Measurements from ENCODE around the gene NFASC.

DNA sequence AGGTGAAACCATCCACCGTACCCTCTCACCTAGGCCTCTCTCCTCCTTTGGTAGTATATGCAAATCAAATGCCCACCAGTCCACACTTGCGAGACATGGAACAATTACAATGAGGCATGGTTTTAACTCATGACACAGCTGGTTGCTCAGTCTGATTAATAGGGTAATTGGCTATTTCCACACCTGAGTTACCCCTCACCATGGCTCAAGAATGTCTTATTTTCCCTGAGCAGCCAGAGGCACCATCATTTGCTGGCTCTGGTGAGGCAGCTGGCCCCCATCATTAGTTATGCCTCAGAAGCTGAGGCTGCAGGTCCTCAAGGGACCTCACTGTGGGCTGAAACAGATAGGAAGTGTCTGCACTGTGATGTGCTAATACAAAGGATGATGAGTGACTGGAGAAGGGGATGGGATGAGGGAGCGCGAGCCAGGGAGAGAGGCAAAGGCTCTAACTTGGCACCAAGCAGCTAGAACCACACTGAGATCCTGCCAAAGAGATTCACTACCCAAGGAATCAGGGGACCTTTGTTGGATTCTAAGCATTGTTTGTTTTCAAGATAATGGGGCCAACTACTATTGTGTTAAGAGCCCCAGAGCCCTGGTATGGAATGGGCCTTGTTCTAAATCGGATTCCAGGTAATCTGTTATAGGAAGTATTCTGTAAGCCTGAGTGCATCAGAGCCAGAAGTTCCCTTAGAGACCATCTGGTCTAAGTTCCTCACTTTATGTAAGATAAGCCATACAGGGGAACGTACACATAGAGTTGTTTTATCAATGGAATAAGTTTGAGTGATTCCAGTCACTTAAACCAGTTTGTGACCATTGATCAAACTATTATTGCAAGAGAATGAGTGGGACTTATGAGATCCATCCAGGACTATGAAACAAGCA lies 92.3 kb downstream of the NFASC start:
- TF ChIP-seq, protein P1, sequence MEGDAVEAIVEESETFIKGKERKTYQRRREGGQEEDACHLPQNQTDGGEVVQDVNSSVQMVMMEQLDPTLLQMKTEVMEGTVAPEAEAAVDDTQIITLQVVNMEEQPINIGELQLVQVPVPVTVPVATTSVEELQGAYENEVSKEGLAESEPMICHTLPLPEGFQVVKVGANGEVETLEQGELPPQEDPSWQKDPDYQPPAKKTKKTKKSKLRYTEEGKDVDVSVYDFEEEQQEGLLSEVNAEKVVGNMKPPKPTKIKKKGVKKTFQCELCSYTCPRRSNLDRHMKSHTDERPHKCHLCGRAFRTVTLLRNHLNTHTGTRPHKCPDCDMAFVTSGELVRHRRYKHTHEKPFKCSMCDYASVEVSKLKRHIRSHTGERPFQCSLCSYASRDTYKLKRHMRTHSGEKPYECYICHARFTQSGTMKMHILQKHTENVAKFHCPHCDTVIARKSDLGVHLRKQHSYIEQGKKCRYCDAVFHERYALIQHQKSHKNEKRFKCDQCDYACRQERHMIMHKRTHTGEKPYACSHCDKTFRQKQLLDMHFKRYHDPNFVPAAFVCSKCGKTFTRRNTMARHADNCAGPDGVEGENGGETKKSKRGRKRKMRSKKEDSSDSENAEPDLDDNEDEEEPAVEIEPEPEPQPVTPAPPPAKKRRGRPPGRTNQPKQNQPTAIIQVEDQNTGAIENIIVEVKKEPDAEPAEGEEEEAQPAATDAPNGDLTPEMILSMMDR (IDR thresholded peaks at IDR 0.05) = no peak
- TF ChIP-seq POLR2A (IDR thresholded peaks at IDR 0.05) = no peak
